HepG2 (cell line): ENCODE results near the gene TUNAR. TPM values are rescaled to one million over a fixed set of nuclear protein-coding genes. Genes with fewer than 3 reads are reported as not detected.

ENCODE experiments used
- ATAC-seq: fragments of 200-7000 bp; cut with Tn5 transposase; 3 replicates; pipeline ENCODE4 v1.9.1; 2020; ENCODE audit warnings: mild to moderate bottlenecking, moderate library complexity
- BruUV-seq: library from RNA; stranded (reverse); fragments of 400-500 nt; replicated peaks from 2 replicates; lab custom pipeline; 2021; lab: Mats Ljungman, UMichigan
- CTCF ChIA-PET: fragments of 300-600 bp; formaldehyde crosslinking; extraction: SDS; loops from one replicate; lab custom pipeline; 2021; ENCODE audit warnings: low total read pairs, inconsistent platforms, low intra/inter-chr PET ratio; lab: Yijun Ruan, JAX
- POLR2A ChIA-PET: fragments of 350-600 bp; sonication (Branson Sonifier 250); formaldehyde crosslinking; loops from one replicate; lab custom pipeline; 2020; ENCODE audit warnings: antibody characterized with exemption, inconsistent platforms; lab: Yijun Ruan, JAX
- DNase-seq: peaks from one replicate; pipeline ENCODE4 v3.0.0-alpha.2; 2015; ENCODE audit warnings: low spot score
- FAIRE-seq: peaks from 3 replicates; lab custom pipeline; 2011; peaks lifted over from hg19 to GRCh38; lab: Jason Lieb, UNC
- H2AFZ ChIP-seq: one replicate; pipeline ENCODE4 v1.6.1; 2011; ENCODE audit warnings: low read length, inconsistent platforms
- H3K27ac ChIP-seq: fragments of 300-600 bp; 3 replicates; pipeline ENCODE4 v1.8.0; 2011; ENCODE audit warnings: mixed run types, mild to moderate bottlenecking, mixed read lengths, low read length, inconsistent platforms; ENCODE audit not compliant: insufficient read depth; ENCODE audit errors: extremely low read length
- H3K27me3 ChIP-seq, 2 experiments: fragments of 200-600 bp in 1 of 2; 2 replicates in 1 of 2; 3 replicates in 1 of 2; pipeline versions ENCODE4 v1.6.0 to v1.8.0; 2011; ENCODE audit warnings: low read length in 2 of 2, mild to moderate bottlenecking in 2 of 2, moderate library complexity in 2 of 2, inconsistent platforms in 1 of 2; ENCODE audit not compliant: insufficient read depth in 2 of 2, control insufficient read depth in 1 of 2
- H3K36me3 ChIP-seq, 2 experiments: fragments of 200-600 bp in 1 of 2; replicated peaks in 1 of 2; 2 replicates in 1 of 2; 3 replicates in 1 of 2; pipeline versions ENCODE4 v1.5.1 to v1.8.0; 2011; ENCODE audit warnings: low read length in 2 of 2, inconsistent platforms in 1 of 2; ENCODE audit not compliant: insufficient read depth in 2 of 2, control insufficient read depth in 1 of 2
- H3K4me1 ChIP-seq: 2 replicates; pipeline ENCODE4 v1.5.1; 2012; ENCODE audit warnings: low read length, inconsistent platforms; ENCODE audit not compliant: insufficient read depth
- H3K4me2 ChIP-seq: 2 replicates; pipeline ENCODE4 v1.6.0; 2011; ENCODE audit warnings: low read depth, low read length, inconsistent platforms
- H3K4me3 ChIP-seq, 3 experiments: fragments of 200-600 bp in 1 of 3; sonication (generic), shearing (Covaris generic) in 1 of 3; replicated peaks in 1 of 3; 2 replicates each; pipeline ENCODE4 v1.5.1; 2011 to 2016; ENCODE audit warnings: low read length in 3 of 3, inconsistent platforms in 2 of 3, low read depth in 2 of 3, mild to moderate bottlenecking in 2 of 3, control low read depth in 1 of 3, mixed read lengths in 1 of 3; ENCODE audit not compliant: insufficient read depth in 1 of 3
- H3K79me2 ChIP-seq: one replicate; pipeline ENCODE4 v1.6.1; 2011; ENCODE audit warnings: low read length, inconsistent platforms; ENCODE audit not compliant: insufficient read depth
- H3K9ac ChIP-seq: 2 replicates; pipeline ENCODE4 v1.6.0; 2011; ENCODE audit warnings: mild to moderate bottlenecking, low read depth, low read length, inconsistent platforms; ENCODE audit not compliant: insufficient read depth
- H3K9me3 ChIP-seq: 2 replicates; pipeline ENCODE4 v1.5.1; 2012; ENCODE audit warnings: mild to moderate bottlenecking, low read length
- H4K20me1 ChIP-seq: 2 replicates; pipeline ENCODE4 v1.6.0; 2011; ENCODE audit warnings: inconsistent platforms, mild to moderate bottlenecking, low read length, moderate library complexity; ENCODE audit not compliant: insufficient read depth
- DMAP1 ChIP-seq: IDR thresholded peaks from 2 replicates; pipeline ENCODE4 v1.6.1; 2016
- DNMT1 ChIP-seq: sonication (generic); formaldehyde crosslinking; IDR thresholded peaks from 2 replicates; pipeline ENCODE4 v1.5.1; 2020; ENCODE audit warnings: mild to moderate bottlenecking, missing genetic modification reagents
- GABPA ChIP-seq, 2 experiments: IDR thresholded peaks; 2 replicates each; pipeline ENCODE4 v1.6.1; 2011 to 2016; ENCODE audit warnings: low read depth in 2 of 2, low read length in 1 of 2, missing biosample characterization in 1 of 2, missing genetic modification characterization in 1 of 2
- HOMEZ ChIP-seq: IDR thresholded peaks from 2 replicates; pipeline ENCODE4 v1.6.1; 2016; ENCODE audit warnings: low read depth
- ISX ChIP-seq: sonication (generic); formaldehyde crosslinking; conservative IDR thresholded peaks from 2 replicates; pipeline ENCODE4 v1.5.0; 2020; ENCODE audit warnings: missing genetic modification reagents
- NFYB ChIP-seq: sonication (generic); formaldehyde crosslinking; IDR thresholded peaks from 2 replicates; pipeline ENCODE4 v1.4.0; 2020; ENCODE audit warnings: missing genetic modification reagents
- ONECUT2 ChIP-seq: sonication (generic); formaldehyde crosslinking; IDR thresholded peaks from 2 replicates; pipeline ENCODE4 v1.4.0; 2020; ENCODE audit warnings: missing genetic modification reagents
- PRMT3 ChIP-seq: sonication (generic); formaldehyde crosslinking; IDR thresholded peaks from 2 replicates; pipeline ENCODE4 v1.8.1; 2022; ENCODE audit warnings: low read depth, mild to moderate bottlenecking, moderate library complexity, missing genetic modification reagents, borderline replicate concordance
- RXRB ChIP-seq: IDR thresholded peaks from 2 replicates; pipeline ENCODE4 v1.6.1; 2016; ENCODE audit warnings: borderline replicate concordance, missing genetic modification reagents, missing compliant biosample characterization
- SMAD1 ChIP-seq: sonication (generic); formaldehyde crosslinking; IDR thresholded peaks from 2 replicates; pipeline ENCODE4 v1.4.0; 2020; ENCODE audit warnings: missing genetic modification reagents, low read depth, mild to moderate bottlenecking, borderline replicate concordance
- SP4 ChIP-seq: sonication (generic); formaldehyde crosslinking; IDR thresholded peaks from 2 replicates; pipeline ENCODE4 v1.8.1; 2023; ENCODE audit warnings: mild to moderate bottlenecking, missing genetic modification reagents
- TEAD3 ChIP-seq: optimal IDR thresholded peaks from 2 replicates; pipeline ENCODE3; 2016; ENCODE audit warnings: borderline replicate concordance
- ZBTB42 ChIP-seq: sonication (generic); formaldehyde crosslinking; IDR thresholded peaks from 2 replicates; pipeline ENCODE4 v1.5.0; 2020; ENCODE audit warnings: mild to moderate bottlenecking, missing genetic modification reagents
- ZNF343 ChIP-seq: sonication (generic); formaldehyde crosslinking; IDR thresholded peaks from 2 replicates; pipeline ENCODE4 v1.4.0; 2020; ENCODE audit warnings: mild to moderate bottlenecking, missing genetic modification reagents
- ZNF431 ChIP-seq: sonication (generic); formaldehyde crosslinking; IDR thresholded peaks from 2 replicates; pipeline ENCODE4 v1.9.0; 2022; ENCODE audit warnings: missing genetic modification reagents, low read depth, mild to moderate bottlenecking, borderline replicate concordance
- WGBS: methylation state at CpG from one replicate; pipeline ENCODE4 v1.1.6; 2017; ENCODE audit warnings: low lambda C conversion rate; 5-methylcytosine and 5-hydroxymethylcytosine counted together
- in situ Hi-C: cut with HindIII; loops from 2 replicates; pipeline ENCODE4 v1.10.0; 2017; ENCODE audit warnings: low pct_unique_long_range_greater_than_20kb; ENCODE audit not compliant: extremely low pct_ligation_motif_present
- intact Hi-C: fragments of 100-400 bp; cut with micrococcal nuclease; formaldehyde crosslinking; loops from one replicate; pipeline ENCODE4 v1.10.0; 2022; ENCODE audit not compliant: unreplicated experiment
- polyA plus RNA-seq, 8 experiments: library from polyadenylated mRNA; depleted of rRNA in 3 of 8; stranded (reverse) in 7 of 8; unstranded in 1 of 8; fragments of >200 nt; fragmentation: Illumina TruSeq in 4 of 8; extraction: Trizol in 4 of 8; gene quantifications; 2 replicates each; pipeline versions ENCODE4 v1.2.1 to v1.2.3, GENCODE V29; 2011 to 2016; ENCODE audit warnings: low read depth in 4 of 8, missing spikeins in 1 of 8, mixed read lengths in 1 of 8; ENCODE audit not compliant: insufficient read depth in 1 of 8
- total RNA-seq, 5 experiments: library from RNA; depleted of rRNA; stranded (reverse); fragments of >200 nt; fragmentation: Illumina TruSeq; extraction: Trizol; gene quantifications; 2 replicates each; pipeline ENCODE4 v1.2.3, GENCODE V29; 2016; ENCODE audit warnings: low read depth in 1 of 5
- TF ChIP-seq, protein P1 (sequence below): sonication (generic); formaldehyde crosslinking; IDR thresholded peaks from 2 replicates; pipeline ENCODE4 v1.5.0; 2020; ENCODE audit warnings: missing genetic modification reagents
- TF ChIP-seq, protein P2 (sequence below): sonication (generic); formaldehyde crosslinking; IDR thresholded peaks from 2 replicates; pipeline ENCODE4 v1.8.1; 2023; ENCODE audit warnings: mild to moderate bottlenecking, missing genetic modification reagents
- TF ChIP-seq, protein P3 (sequence below): sonication (generic); formaldehyde crosslinking; IDR thresholded peaks from 2 replicates; pipeline ENCODE4 v1.8.0; 2023; ENCODE audit warnings: mild to moderate bottlenecking, missing genetic modification reagents
- TF ChIP-seq, protein P4 (sequence below): sonication (generic); formaldehyde crosslinking; IDR thresholded peaks from 2 replicates; pipeline ENCODE4 v1.5.1; 2020; ENCODE audit warnings: missing genetic modification reagents, mild to moderate bottlenecking, borderline replicate concordance

The TUNAR gene
- total and polyA plus RNA-seq, 2 of the 13 experiments (the other 11 are each of a cell fraction or from before 2014, with no cell fraction given), result not detected

GRCh38 chr14:95896498-95897135 is 20.0 kb downstream of the TUNAR start:
- Histone ChIP-seq H3K4me2 (no peak overlapping the region), H3K36me3 (no peaks in the 10 kb centered on the region), H4K20me1 (no peaks in the 10 kb centered on the region), H3K9ac (no peak overlapping the region), H3K4me3 (no peak overlapping the region), H3K27me3 (peaks cover 0 to 52% of the 10 kb centered on the region in 2 experiments; a peak in 3 of 5 replicates), H3K79me2 (no peaks in the 10 kb centered on the region), H2AFZ (no peak overlapping the region), H3K27ac (no peak overlapping the region), H3K4me1 (no peaks in the 10 kb centered on the region), H3K9me3 (no peaks in the 10 kb centered on the region)
- in situ Hi-C loops (no loop called here), intact Hi-C loops (no loop called here)
- ChIA-PET POLR2A (no interaction called here), CTCF (interaction anchor here (2.1 kb wide), 1 partner anchor 98 kb away, joined by 11 read pairs; no protein-coding TSS in a partner anchor)
- 37% methylated on average over 7 of the region's 7 CpGs for WGBS
- ATAC-seq (no peak), FAIRE-seq (no peak), DNase-seq (no peak)
- no TSS peak for BruUV-seq
- no peak for TF ChIP-seq HOMEZ (CRISPR knock-in tag)
- TF ChIP-seq, protein P1, sequence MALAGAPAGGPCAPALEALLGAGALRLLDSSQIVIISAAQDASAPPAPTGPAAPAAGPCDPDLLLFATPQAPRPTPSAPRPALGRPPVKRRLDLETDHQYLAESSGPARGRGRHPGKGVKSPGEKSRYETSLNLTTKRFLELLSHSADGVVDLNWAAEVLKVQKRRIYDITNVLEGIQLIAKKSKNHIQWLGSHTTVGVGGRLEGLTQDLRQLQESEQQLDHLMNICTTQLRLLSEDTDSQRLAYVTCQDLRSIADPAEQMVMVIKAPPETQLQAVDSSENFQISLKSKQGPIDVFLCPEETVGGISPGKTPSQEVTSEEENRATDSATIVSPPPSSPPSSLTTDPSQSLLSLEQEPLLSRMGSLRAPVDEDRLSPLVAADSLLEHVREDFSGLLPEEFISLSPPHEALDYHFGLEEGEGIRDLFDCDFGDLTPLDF (CRISPR knock-in tag), result no peak
- no peak for TF ChIP-seq NFYB
- no peak for TF ChIP-seq DNMT1
- TF ChIP-seq ISX (CRISPR knock-in tag), result no peak
- TF ChIP-seq ZBTB42 (CRISPR knock-in tag), result no peak
- TF ChIP-seq, protein P2, sequence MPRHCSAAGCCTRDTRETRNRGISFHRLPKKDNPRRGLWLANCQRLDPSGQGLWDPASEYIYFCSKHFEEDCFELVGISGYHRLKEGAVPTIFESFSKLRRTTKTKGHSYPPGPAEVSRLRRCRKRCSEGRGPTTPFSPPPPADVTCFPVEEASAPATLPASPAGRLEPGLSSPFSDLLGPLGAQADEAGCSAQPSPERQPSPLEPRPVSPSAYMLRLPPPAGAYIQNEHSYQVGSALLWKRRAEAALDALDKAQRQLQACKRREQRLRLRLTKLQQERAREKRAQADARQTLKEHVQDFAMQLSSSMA (CRISPR knock-in tag), result no peak
- no peak for TF ChIP-seq ZNF431
- TF ChIP-seq, protein P3, sequence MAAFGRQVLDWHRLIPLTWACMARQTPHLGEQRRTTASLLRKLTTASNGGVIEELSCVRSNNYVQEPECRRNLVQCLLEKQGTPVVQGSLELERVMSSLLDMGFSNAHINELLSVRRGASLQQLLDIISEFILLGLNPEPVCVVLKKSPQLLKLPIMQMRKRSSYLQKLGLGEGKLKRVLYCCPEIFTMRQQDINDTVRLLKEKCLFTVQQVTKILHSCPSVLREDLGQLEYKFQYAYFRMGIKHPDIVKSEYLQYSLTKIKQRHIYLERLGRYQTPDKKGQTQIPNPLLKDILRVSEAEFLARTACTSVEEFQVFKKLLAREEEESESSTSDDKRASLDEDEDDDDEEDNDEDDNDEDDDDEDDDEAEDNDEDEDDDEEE (CRISPR knock-in tag), result no peak
- no peak for TF ChIP-seq SP4
- TF ChIP-seq SMAD1 (CRISPR knock-in tag), result no peak
- no peak for TF ChIP-seq ONECUT2 (CRISPR knock-in tag)
- TF ChIP-seq, protein P4, sequence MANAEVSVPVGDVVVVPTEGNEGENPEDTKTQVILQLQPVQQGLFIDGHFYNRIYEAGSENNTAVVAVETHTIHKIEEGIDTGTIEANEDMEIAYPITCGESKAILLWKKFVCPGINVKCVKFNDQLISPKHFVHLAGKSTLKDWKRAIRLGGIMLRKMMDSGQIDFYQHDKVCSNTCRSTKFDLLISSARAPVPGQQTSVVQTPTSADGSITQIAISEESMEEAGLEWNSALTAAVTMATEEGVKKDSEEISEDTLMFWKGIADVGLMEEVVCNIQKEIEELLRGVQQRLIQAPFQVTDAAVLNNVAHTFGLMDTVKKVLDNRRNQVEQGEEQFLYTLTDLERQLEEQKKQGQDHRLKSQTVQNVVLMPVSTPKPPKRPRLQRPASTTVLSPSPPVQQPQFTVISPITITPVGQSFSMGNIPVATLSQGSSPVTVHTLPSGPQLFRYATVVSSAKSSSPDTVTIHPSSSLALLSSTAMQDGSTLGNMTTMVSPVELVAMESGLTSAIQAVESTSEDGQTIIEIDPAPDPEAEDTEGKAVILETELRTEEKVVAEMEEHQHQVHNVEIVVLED (CRISPR knock-in tag), result no peak
- TF ChIP-seq ZNF343, result no peak
- TF ChIP-seq TEAD3 (CRISPR knock-in tag), result no peak
- TF ChIP-seq RXRB (CRISPR knock-in tag), result no peak
- TF ChIP-seq DMAP1, result no peak
- no peak for TF ChIP-seq PRMT3
- TF ChIP-seq GABPA (IDR thresholded peaks at IDR 0.05; ENCODE audit: low read depth, low read length), result no peak
- TF ChIP-seq GABPA (CRISPR knock-in tag; IDR thresholded peaks at IDR 0.05; ENCODE audit: low read depth), result no peak
